HK-2 (cell line): ENCODE measurements around the gene STIMATE.

Experiments
- DNase-seq: peaks from one replicate; pipeline ENCODE4 v3.0.0-alpha.2; 2018; ENCODE audit not compliant: unreplicated experiment

The STIMATE gene

GRCh38 chr3:52893723-52894122 lies 3.6 kb downstream of the STIMATE start:
- no peak for DNase-seq

- DNase-seq = no peak
These were observed 4.6 kb downstream of the STIMATE start for GRCh38 chr3:52892625-52893311.

GRCh38 chr3:52892290-52892624 lies 5.1 kb downstream of the STIMATE start:
- DNase-seq = no peak

GRCh38 chr3:52891615-52892081 lies 5.7 kb downstream of the STIMATE start:
- no peak for DNase-seq

- DNase-seq = no peak
These were observed 6.2 kb downstream of the STIMATE start for GRCh38 chr3:52891164-52891563.

GRCh38 chr3:52890735-52891134 lies 6.6 kb downstream of the STIMATE start:
- DNase-seq = no peak

GRCh38 chr3:52889901-52890300 lies 7.4 kb downstream of the STIMATE start:
- no peak for DNase-seq

- no peak for DNase-seq
These were observed 10.2 kb downstream of the STIMATE start for GRCh38 chr3:52887166-52887565.

- no peak for DNase-seq
These were observed 11.2 kb downstream of the STIMATE start for GRCh38 chr3:52886049-52886730.

GRCh38 chr3:52882377-52882776 lies 15.0 kb downstream of the STIMATE start:
- DNase-seq = no peak

GRCh38 chr3:52881871-52882270 lies 15.5 kb downstream of the STIMATE start:
- no peak for DNase-seq

- DNase-seq = no peak
These were observed 16.9 kb downstream of the STIMATE start for GRCh38 chr3:52880474-52880873.

GRCh38 chr3:52880047-52880446 lies 17.3 kb downstream of the STIMATE start:
- no peak for DNase-seq

GRCh38 chr3:52879581-52879980 lies 17.8 kb downstream of the STIMATE start:
- DNase-seq = no peak

GRCh38 chr3:52879090-52879489 lies 18.3 kb downstream of the STIMATE start:
- DNase-seq = no peak

GRCh38 chr3:52877085-52877484 lies 20.3 kb downstream of the STIMATE start:
- DNase-seq = no peak

- DNase-seq = no peak
These were observed 22.3 kb downstream of the STIMATE start for GRCh38 chr3:52874864-52875587.

GRCh38 chr3:52874160-52874701 lies 23.1 kb downstream of the STIMATE start:
- no peak for DNase-seq

- no peak for DNase-seq
These were observed 23.8 kb downstream of the STIMATE start for GRCh38 chr3:52873433-52874159.

GRCh38 chr3:52872245-52872644 lies 25.1 kb downstream of the STIMATE start:
- DNase-seq = no peak

GRCh38 chr3:52871761-52872160 lies 25.6 kb downstream of the STIMATE start:
- no peak for DNase-seq

- DNase-seq = no peak
These were observed 26.9 kb downstream of the STIMATE start for GRCh38 chr3:52870471-52870870.
